ENCODE measurements around the gene ZNF664.

The ZNF664 gene

DNA sequence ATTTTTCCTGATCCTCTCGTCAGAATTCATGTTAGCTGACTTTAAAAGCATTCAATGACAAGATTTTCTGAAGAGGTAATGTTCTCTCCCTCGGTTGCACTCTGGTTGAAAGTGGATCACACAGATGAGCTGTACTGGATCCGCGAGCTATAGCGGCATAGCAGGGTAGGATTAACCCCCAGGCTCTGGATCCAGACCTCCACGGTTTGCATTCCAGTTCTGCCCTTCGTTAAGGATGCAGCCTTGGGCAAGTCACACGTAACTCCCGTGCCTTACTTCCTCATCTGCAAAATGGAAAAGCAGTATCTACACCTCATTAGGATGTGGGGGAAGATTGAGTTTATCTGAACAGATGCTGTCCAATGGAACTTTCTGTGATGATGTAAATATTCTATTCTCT is 14.1 kb upstream of the ZNF664 start:
- no peak for DNase-seq (ENCODE audit: low spot score)

DNA sequence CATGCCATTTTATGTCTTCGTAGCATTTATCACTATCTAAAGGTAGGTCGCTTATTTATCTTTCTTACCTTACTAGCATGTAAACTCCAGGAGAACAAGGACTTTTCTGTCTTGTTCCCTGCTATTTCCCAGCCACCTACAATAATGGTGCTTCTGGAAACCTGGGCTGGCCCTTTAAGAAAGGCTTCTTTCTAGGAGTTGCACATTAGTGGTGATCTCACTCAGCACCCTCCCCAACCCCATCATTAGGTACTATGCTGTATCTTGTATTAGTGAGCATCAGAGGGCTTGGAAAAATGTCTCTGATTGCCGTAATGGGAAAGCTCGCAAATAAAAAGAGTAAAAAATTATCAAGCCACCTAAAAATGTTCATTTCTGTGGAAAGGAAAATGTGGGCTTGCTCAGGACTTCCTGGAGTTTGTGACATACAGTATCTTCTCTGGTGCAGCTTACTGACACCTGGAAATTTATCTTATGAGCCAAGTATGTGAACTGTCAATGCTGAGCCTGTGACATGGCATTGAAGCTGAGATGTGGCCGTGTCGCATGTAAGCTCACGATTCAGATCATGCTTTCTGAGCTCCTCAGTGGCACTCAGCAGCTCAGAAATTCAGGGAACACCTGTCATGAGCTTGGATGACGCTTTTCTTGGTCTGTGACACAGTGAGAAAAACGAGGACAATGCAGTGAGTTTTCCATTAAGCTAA is 12.8 kb upstream of the ZNF664 start:
- no peak for DNase-seq (ENCODE audit: low spot score)

DNA sequence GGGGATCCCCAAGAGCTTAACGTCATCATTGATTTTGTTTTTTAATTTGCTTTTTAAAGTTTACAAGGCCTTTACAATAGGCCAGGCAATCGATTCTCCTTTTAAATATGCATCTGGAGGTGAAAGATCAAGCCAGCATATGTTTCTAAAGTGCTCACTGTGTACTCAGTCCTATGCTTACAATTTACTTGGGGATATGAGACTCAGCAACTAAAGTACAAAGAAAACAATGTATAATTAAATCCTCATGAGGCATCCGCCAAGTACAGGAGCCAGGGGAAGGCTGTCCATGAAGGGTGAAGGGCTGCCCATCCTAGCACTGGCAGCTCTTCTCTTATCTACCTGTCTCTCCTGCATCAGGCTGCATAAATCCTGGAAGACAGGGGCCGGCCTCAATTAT is 12.2 kb upstream of the ZNF664 start:
- no peak for DNase-seq (ENCODE audit: low spot score)

DNA sequence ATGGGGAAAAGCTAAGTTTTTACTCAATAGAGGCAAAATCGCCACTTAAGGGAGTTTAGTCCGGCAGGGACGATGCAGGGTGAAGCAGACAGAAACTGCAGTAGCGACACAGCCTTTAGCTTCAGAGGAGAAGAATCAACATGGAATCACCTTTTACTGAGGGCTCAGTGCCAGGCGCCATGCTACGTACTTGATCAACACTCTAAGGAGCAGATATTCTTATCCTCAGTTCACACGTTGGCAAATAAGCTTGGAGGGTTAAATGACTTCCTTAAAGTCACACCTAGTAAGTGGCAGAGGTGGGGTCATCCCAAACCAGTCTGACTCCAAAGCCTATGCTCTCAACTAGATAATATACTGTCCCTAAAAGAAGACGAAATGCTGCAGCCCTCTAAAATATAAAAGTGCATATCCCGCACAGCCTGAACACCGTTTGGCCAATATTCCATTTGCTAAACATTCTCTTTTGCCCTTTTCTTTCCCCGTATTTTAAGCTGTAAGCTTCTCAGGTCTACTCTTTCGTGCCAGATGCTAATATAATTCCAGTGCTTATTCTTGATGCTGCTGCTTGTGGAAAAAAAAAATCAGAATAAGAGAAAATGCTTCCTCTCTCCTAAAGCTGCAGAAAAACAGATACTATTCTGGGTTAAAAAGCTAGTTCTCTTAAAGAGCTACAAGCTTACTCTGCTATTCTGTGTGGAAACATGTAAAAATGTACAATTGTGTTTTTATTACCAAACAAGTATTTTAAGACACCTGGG is 11.2 kb upstream of the ZNF664 start:
- DNase-seq (ENCODE audit: low spot score): no peak

DNA sequence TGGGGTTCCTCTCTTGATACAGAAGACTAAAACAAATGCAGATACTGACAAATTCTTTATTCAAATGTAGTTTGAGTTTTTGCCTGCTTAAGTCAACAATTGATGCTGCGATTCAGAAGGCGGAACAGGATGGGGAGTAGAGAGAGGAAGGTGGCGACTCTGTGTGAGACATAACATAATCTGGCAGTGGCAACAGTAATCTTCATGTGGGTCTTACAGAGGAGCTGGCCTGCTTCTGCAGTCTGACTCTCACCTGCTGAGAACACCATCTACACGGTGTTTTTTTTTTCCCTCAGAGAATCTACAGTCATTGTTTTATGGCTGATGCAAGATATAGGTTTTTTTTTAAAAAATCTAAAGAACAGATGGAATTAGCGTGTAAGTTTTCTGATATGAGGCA is 10.5 kb upstream of the ZNF664 start:
- DNase-seq (ENCODE audit: low spot score): no peak

DNA sequence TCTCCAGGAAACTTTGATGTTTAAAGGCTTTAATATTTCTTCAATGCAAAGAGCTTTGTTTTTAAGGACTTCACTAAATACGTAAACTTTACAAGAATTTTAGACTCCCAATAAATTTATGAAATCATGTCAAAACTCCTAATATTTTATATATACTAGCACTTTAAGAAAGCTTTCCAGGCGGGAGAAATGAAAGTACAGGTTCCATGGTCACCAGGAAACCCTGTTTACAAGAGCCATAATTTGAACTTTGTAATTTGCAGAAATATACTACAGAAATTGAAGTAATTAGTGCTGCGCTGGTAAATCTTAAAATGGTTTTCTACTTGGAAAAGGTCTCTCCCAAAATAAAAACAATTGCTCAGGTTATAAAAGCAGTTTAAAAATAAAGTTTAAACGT is 9.2 kb upstream of the ZNF664 start:
- DNase-seq (ENCODE audit: low spot score): no peak

DNA sequence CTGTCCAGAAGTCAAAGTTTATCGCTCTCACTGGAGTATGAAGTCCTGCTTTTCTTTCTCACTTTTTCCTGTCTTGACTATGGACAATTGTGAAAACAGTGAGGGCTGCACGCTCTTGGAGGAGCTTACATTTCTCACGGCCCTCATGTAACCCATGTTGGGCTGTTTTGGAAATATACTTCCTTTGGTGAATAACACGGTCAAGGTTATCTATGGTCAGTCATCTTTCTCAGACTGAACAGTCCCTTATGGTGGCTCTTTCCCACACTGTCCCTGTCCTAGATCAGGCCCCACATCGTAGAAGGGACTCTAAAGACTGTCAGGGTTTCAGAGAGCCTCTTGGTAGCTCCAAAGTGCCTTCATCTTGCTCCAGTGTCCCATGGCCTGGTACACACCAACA is 7.6 kb upstream of the ZNF664 start:
- DNase-seq (ENCODE audit: low spot score): no peak

DNA sequence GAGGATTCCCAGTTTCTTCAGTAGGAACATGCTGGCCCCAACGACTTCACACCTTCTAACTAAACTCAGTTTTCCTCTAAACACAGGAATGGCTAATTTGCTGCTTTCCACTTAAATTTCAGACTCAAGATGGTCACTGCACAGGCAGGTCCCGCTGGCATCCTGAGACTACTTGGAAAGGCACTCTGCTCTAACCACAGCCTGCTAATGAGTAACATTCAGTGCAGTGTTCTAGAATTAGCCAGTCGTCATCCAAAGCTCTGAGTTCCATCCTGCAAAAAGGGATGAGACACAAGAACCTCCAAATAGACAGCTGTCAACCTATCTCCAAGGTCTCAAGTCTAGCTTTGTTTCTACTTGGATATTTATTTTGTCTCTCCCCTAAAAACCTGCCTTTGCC is 6.4 kb upstream of the ZNF664 start:
- DNase-seq (ENCODE audit: low spot score): no peak

DNA sequence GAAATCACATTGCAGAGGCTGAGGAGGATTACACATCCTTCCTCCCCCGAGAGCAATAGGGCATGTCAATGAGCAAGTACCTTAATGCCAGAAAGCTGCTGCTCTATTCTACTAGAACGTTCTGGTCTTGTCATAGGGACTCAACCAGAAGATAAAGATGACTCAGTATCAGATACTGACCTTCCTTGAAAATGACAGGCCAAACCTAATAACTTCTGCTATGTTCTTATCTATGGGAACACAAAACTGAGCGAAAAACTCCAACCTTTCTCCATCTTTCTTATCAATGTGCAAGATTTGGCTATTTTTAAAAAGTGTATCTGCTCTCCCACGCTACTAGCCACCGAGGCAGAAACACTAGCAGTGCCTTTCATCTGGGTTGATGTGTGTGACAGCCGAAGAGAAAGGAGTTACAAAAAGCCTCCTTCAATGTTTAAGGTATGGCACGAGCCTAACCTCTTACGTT is 5.9 kb upstream of the ZNF664 start:
- DNase-seq (ENCODE audit: low spot score): no peak

DNA sequence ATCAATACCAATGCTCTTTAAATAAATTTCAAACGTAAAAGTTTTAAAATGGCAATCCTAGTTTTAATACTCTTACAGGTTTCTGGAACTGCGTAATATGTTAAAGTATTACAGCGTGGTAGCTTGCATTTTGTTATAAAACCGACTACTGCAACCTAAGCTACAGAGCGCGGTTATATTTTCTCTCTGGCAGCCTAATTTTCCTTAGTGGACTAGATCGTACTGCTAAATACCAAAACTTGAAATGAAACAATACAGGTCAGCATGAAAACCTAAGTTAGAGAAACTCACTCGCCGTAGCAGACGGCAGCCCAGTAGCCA is 1.6 kb upstream of the ZNF664 start:
- DNase-seq (ENCODE audit: low spot score): no peak

DNA sequence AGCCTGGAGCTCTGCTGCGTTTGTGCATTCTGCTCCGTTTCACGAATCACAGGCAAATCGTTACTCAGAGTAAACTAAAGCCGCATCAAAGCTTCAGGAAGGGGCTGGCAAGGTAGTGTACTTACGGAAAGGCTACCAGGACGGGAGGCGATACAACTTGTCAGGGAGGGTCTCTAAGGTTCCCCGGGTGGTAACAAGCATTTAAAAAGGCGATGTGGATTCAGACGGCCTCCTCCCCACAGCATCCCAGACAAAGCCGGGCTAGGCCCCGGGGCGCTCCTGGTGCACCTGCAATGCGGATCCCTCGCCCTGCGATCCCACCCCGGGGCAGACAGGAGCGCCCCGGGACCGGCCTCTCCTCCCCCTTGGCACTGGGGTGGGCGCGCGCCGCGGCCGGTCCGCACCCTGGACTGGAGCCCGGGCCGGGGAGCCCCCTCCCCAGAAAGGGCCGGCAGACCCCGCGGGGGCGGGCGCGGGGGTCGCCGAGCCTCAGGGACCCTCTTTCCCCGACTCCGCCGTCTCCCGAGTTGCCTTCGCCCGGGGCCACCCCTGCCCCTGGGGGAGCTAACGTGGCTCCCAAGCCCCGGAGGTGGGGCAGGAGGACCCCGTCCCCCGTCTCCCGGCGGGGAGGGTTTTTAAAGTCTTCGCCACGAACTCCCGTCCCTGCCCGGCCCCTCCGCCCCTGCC is 1.1 kb upstream of the ZNF664 start:
- DNase-seq (ENCODE audit: low spot score): no peak

DNA sequence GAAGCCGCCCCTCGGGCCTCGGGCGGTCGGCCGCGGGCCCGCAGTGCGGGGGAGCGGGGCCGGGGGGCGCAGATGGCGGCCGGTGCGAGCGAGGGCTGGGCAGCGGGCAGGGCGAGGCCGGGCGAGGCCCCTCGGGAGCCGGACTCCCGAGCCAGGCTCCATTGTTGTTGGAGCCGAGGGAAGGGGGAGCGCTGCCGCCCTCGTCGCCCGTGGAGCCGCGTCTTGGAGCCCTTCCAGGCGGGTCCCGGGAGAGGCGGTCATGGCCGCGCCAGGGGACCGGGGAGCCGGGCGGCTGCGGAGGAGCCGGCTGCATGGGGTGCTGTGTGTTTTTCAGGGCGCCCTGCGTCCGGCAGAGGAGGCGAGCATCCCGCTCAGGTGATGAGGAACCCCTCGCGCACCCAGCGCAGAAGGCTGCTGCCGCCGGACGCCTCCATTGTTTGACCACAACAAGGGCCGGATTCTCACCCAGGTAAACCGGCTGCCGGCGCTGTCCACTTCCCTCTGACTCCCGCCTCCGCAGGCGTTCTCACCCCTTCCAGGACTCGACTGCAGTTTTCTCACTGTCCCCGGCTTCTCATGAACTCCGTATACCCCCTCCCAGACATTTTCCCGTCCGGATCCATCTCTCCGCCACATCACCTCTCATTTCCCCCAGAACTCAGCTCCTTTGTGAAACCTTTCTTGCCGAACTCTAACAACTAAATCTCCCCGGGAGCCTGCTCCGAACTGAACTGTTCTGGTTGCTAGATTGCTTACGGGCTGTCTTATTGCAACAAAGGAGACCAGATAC is 732 bp downstream of the ZNF664 start:
- no peak for DNase-seq (ENCODE audit: low spot score)

DNA sequence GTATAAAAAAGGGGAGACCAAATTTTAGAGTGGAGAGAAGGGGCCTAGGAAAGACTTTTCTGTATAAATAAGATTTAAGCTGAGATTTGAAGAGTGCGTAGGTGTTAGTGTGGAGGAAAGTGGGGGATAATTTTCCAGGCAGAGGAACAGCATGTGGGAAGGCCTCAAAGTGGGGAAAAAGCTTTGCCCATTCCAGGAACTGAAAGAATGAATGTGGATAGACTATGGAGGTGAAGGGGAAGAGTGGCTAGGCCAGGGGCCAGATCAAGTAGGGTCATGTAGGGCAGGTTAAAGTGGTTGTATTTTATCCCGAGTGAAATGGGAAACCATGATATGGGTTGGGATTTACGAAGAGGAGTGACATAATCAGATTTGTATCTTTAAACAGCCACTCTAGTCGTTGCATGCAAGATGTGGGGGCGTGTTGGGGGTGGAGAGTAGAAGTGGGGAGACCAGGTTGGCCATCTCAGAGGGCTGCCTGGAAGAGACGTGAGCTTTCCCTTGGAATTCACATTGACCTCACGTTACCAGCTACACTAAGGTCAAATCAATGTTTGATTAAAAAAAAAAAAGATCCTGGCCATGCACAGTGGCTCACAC is 3.3 kb downstream of the ZNF664 start:
- no peak for DNase-seq (ENCODE audit: low spot score)

DNA sequence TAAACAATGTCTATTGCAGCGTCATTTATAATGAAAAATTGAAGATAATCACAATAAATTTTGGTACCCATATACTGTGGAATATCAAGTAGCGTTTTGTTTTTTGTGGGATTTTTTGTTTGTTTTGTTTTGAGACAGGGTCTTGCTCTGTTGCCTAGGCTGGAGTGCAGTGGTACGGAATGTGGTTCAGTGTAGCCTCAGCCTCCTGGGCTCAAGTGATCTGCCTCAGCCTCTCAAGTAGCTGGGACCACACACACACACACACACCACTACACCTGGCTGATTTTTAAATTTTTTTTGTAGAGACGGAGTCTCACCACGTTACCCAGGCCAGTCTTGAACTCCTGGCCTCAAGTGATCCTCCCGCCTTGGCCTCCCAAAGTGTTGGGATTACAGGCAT is 6.6 kb downstream of the ZNF664 start:
- DNase-seq (ENCODE audit: low spot score): no peak

DNA sequence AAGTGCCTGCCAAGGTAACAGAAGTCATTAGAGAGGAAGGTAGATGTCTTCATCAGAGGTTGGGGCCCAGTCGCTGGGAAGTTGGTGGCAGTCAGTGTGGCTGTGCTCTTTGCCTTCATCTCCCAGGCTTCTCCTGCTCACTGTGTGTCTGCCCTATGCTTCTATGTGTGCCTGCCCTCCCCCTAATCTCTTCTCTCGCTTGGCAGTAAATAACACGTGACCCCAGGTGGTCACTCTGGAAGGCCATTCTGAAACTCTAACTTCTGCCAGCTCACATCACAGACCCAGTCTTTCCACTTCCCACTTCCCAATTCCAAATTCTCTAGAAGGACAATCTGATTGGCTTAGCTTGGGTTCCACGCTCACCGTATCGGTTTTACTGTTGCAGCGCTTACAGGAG is 9.3 kb downstream of the ZNF664 start:
- no peak for DNase-seq (ENCODE audit: low spot score)

DNA sequence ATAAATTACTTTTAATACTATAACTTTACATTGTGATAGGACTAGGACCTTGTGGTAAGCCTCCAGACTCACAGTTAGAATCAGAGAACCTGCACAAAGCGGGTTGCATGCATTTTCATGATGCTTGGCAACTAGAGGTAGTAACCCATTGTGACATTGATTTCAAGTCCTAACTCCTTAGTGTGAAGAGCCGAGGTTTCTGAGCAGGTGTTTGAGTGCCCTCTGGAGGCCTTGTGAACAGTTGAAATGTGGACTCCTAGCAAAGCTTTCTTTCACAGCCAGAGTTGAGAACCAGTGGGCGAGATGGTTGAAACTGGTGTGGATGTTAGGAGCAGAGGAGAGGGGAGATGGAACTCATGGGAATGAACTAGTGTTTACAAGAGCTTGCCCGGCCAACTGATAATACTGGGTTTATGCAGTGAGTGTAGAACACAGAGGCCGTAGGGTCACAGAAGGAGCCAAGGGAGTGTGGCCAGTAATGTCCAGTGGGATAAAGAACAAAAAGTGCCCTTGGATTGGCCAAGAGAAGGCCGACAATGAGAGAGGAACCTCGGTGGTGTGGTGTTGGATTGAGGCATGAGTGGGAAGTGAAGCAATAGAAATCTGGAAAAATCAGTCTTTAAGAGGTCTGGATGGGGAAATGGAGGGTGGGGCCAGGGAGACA is 10.9 kb downstream of the ZNF664 start:
- DNase-seq (ENCODE audit: low spot score): peak; percentile 67

DNA sequence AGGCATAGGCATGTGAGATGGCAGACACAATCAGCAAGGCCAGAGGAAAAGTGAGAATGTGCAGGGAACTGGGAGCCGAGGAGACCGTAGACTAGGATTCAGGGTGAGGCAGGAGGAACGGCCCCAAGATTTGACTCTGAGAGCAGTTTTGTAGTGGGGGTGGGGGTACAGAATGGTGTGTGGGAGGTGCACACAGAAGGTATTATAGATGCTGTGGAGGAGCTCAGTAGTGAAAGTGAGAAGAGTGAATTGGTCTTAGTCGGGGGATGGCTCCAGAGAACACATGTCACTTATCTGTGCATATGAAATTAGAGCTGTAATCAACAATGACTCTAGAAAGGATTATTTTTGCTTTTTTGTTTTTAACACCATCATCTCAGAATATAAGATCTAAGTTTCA is 11.9 kb downstream of the ZNF664 start:
- no peak for DNase-seq (ENCODE audit: low spot score)

DNA sequence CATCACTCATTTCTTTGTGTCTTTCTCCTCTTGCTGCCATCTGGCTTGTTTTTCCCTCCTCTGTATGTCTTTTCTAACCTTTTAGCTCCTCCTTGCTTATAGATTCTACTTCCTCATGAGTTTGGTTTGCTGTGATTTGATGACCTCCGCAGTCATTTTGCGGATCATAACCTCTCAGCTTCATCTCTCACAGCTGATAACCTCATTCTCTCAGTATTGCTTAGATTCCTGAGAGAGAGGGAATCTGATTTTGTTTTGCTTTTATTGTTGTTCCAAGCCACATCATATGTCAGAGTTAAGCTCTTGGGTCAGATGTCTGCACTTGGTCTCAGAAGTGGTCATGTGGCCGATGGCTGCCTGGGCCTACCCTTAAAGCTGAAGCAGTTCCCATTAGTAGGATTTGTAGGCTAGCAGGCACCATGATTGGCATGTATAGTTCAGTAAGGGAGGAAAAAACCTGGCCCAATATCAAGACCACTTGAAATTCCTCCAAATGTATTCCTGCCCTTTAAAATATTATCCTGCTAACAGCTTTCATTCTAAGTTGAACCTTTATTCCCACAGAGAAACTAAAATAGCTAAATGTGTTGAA is 13.5 kb downstream of the ZNF664 start:
- DNase-seq (ENCODE audit: low spot score): no peak

DNA sequence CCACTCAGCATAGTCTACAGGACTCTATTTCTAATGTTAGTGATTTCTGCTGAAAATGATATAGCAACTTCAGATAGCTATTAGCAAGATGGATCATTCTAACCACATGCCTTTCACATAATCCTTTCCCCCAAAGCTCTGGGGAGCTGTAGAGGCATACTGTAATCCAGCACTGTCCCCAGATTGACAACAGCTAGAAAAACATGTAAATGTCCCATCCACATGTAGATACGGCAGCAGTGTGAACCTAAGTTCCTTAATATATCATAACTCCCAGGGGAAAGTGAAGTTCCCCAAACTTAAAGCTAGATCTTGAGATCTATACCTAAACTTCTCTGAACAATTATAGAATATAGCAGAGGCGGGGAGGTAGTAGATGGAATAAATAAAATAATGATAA is 14.0 kb downstream of the ZNF664 start:
- no peak for DNase-seq (ENCODE audit: low spot score)

DNA sequence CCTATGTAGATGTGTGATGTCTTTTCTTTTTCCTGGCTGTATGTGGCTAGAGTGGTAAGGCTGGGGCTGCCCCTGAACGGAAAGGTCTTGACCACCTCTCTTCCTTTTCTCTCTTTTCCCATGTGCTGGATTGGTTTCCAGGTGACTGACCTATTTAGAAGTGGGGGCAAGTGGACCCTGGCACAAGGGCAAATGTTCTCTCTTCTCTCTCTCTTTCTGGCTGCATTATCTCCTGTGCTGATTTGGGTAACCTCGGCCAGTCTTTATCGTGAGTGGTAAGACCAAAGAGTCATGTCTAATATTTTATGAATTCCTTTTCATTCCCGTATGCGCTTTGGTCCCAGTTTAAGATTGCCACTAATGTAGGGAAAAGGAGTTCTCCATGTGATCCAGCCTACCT is 16.2 kb downstream of the ZNF664 start:
- DNase-seq (ENCODE audit: low spot score): no peak

DNA sequence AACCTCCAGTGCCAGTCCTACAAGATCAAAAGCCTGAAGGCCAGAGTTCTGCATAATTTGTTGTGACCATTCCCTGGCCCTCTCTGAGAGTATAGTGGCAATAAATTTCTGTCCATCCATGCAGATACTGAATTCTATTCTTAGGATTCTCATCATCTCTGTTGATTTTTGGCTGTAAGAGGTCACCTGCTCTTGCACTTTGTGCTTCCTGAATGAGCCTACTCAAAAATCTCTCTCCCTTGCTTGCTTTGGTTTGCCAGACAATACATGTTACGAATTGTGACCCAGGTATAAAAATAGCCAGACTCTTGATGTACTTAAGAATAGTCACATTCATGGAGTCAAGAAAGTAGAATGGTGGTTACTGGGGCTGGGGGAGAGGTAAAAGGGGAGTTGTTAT is 16.7 kb downstream of the ZNF664 start:
- no peak for DNase-seq (ENCODE audit: low spot score)
